BLaER1 treated with 17β-estradiol and CSF1 and Interleukin-3, amounts not matched to agents 10 nM and 100 nM (cell line): ENCODE results near the gene TRPV5.
A peak's percentile ranks its signal among the peaks of the same experiment; 100 is the strongest.

ENCODE experiments used
- H3K27ac ChIP-seq, 11 experiments: shearing (Covaris generic); formaldehyde crosslinking; 2 replicates each; pipeline ENCODE4 v1.8.1; 2022
- H3K27me3 ChIP-seq, 11 experiments: shearing (Covaris generic); formaldehyde crosslinking; 2 replicates each; pipeline ENCODE4 v1.8.1; 2022
- H3K36me3 ChIP-seq, 11 experiments: shearing (Covaris generic); formaldehyde crosslinking; 2 replicates each; pipeline ENCODE4 v1.8.1; 2022
- H3K4me1 ChIP-seq, 10 experiments: shearing (Covaris generic); formaldehyde crosslinking; 2 replicates each; pipeline ENCODE4 v1.8.1; 2022
- H3K4me2 ChIP-seq, 11 experiments: shearing (Covaris generic); formaldehyde crosslinking; 2 replicates each; pipeline ENCODE4 v1.8.1; 2022
- H3K4me3 ChIP-seq, 10 experiments: shearing (Covaris generic); formaldehyde crosslinking; 2 replicates each; pipeline ENCODE4 v1.8.1; 2022
- H3K9ac ChIP-seq, 11 experiments: shearing (Covaris generic); formaldehyde crosslinking; 2 replicates each; pipeline ENCODE4 v1.8.1; 2022
- H3K9me3 ChIP-seq, 11 experiments: shearing (Covaris generic); formaldehyde crosslinking; replicated peaks in 1 of 11; 2 replicates each; pipeline ENCODE4 v1.8.1; 2022
- H4K20me1 ChIP-seq, 11 experiments: shearing (Covaris generic); formaldehyde crosslinking; 2 replicates each; pipeline ENCODE4 v1.8.1; 2022
- Cebpa-rat ChIP-seq, 11 experiments: shearing (Covaris generic); IDR thresholded peaks; 2 replicates each; pipeline ENCODE4 v1.8.1; 2022

The TRPV5 gene

GRCh38 chr7:142934056-142934455 lies 510 bp upstream of the TRPV5 start:
- Histone ChIP-seq H3K4me1 (peaks cover 11 to 29% (median 23%) of the 10 kb centered on the region in 10 experiments), H4K20me1 (no peaks in the 10 kb centered on the region), H3K4me2 (peak overlapping the region; percentile 30 to 80 (median 67); a peak in 19 of 22 replicates), H3K9ac (peak overlapping the region in 1 of 11 experiments; percentile 21; a peak in 1 of 22 replicates), H3K27me3 (no peaks in the 10 kb centered on the region), H3K27ac (0 out of 22 replicates have a peak overlapping the region, but pooled peaks of 1 of the 11 experiments have one; percentile 12), H3K9me3 (peaks cover 0 to 21% (median 10%) of the 10 kb centered on the region in 11 experiments; a peak in 17 of 22 replicates), H3K36me3 (no peaks in the 10 kb centered on the region; a peak in 1 of 22 replicates), H3K4me3 (no peak overlapping the region)
- TF ChIP-seq Cebpa-rat (IDR thresholded peaks at IDR 0.05): no peak

- no peak overlapping the region for H3K9ac ChIP-seq
- peaks cover 0 to 2% (median 0%) of the 10 kb centered on the region in 11 experiments; a peak in 1 of 22 replicates for H3K36me3 ChIP-seq
- peak overlapping the region; percentile 10 to 80 (median 67); a peak in 20 of 22 replicates for H3K4me2 ChIP-seq
- no peaks in the 10 kb centered on the region for H3K27me3 ChIP-seq
- no peak for TF ChIP-seq Cebpa-rat (IDR thresholded peaks at IDR 0.05)
- H3K4me1 ChIP-seq: peaks cover 21 to 34% (median 31%) of the 10 kb centered on the region in 10 experiments
- no peak overlapping the region; a peak in 1 of 22 replicates for H3K27ac ChIP-seq
- no peaks in the 10 kb centered on the region for H4K20me1 ChIP-seq
- no peak overlapping the region for H3K4me3 ChIP-seq
- H3K9me3 ChIP-seq: peaks cover 8 to 31% (median 20%) of the 10 kb centered on the region in 11 experiments
These were observed 462 bp downstream of the TRPV5 start for GRCh38 chr7:142933092-142933475.

- Histone ChIP-seq H3K4me2 (peak overlapping the region; percentile 10 to 80 (median 67); a peak in 21 of 22 replicates), H4K20me1 (no peaks in the 10 kb centered on the region), H3K27ac (no peak overlapping the region), H3K36me3 (peaks cover 0 to 6% (median 0%) of the 10 kb centered on the region in 11 experiments; a peak in 1 of 22 replicates), H3K9ac (no peak overlapping the region), H3K4me3 (no peak overlapping the region), H3K4me1 (peaks cover 26 to 39% (median 36%) of the 10 kb centered on the region in 10 experiments), H3K27me3 (no peaks in the 10 kb centered on the region), H3K9me3 (peaks cover 13 to 36% (median 25%) of the 10 kb centered on the region in 11 experiments)
- TF ChIP-seq Cebpa-rat (IDR thresholded peaks at IDR 0.05): no peak
These were observed 1.0 kb downstream of the TRPV5 start for GRCh38 chr7:142932386-142933091.

- no peak for TF ChIP-seq Cebpa-rat (IDR thresholded peaks at IDR 0.05)
- Histone ChIP-seq H3K4me2 (no peak overlapping the region), H3K27ac (no peak overlapping the region), H4K20me1 (no peaks in the 10 kb centered on the region), H3K27me3 (no peaks in the 10 kb centered on the region), H3K36me3 (peaks cover 0 to 6% (median 0%) of the 10 kb centered on the region in 11 experiments; a peak in 1 of 22 replicates), H3K9me3 (peaks cover 13 to 48% (median 30%) of the 10 kb centered on the region in 11 experiments), H3K9ac (no peak overlapping the region), H3K4me1 (peaks cover 45 to 62% (median 58%) of the 10 kb centered on the region in 10 experiments), H3K4me3 (no peak overlapping the region)
These were observed 3.3 kb downstream of the TRPV5 start for GRCh38 chr7:142930126-142930730.

GRCh38 chr7:142927949-142928348 lies 5.6 kb downstream of the TRPV5 start:
- peaks cover 13 to 48% (median 30%) of the 10 kb centered on the region in 11 experiments for H3K9me3 ChIP-seq
- H3K4me2 ChIP-seq: peak overlapping the region; percentile 44 to 83 (median 63); a peak in 21 of 22 replicates
- H3K27me3 ChIP-seq: no peaks in the 10 kb centered on the region
- peak overlapping the region in 9 of 10 experiments; percentile 13 to 51 (median 27); a peak in 13 of 20 replicates for H3K4me3 ChIP-seq
- peaks cover 0 to 6% (median 0%) of the 10 kb centered on the region in 11 experiments; a peak in 1 of 22 replicates for H3K36me3 ChIP-seq
- H4K20me1 ChIP-seq: no peaks in the 10 kb centered on the region
- no peak for TF ChIP-seq Cebpa-rat (IDR thresholded peaks at IDR 0.05)
- peaks cover 35 to 56% (median 50%) of the 10 kb centered on the region in 10 experiments for H3K4me1 ChIP-seq
- peak overlapping the region in 10 of 11 experiments; percentile 27 to 66 (median 63); a peak in 16 of 22 replicates for H3K9ac ChIP-seq
- peak overlapping the region; percentile 53 to 88 (median 85) for H3K27ac ChIP-seq

GRCh38 chr7:142927085-142927745 lies 6.3 kb downstream of the TRPV5 start:
- peak overlapping the region; percentile 44 to 83 (median 63) for H3K4me2 ChIP-seq
- H3K27ac ChIP-seq: peak overlapping the region; percentile 53 to 88 (median 85)
- H3K4me1 ChIP-seq: peaks cover 35 to 50% (median 43%) of the 10 kb centered on the region in 10 experiments

GRCh38 chr7:142925413-142925812 lies 8.1 kb downstream of the TRPV5 start:
- Histone ChIP-seq H3K9me3 (peaks cover 13 to 40% (median 28%) of the 10 kb centered on the region in 11 experiments), H3K4me3 (no peak overlapping the region), H3K27me3 (no peaks in the 10 kb centered on the region), H3K4me2 (peak overlapping the region in 10 of 11 experiments; percentile 44 to 83 (median 62); a peak in 16 of 22 replicates), H3K4me1 (peaks cover 35 to 48% (median 42%) of the 10 kb centered on the region in 10 experiments), H4K20me1 (no peaks in the 10 kb centered on the region), H3K36me3 (peaks cover 0 to 6% (median 0%) of the 10 kb centered on the region in 11 experiments; a peak in 1 of 22 replicates), H3K27ac (peak overlapping the region in 6 of 11 experiments; percentile 81 to 88 (median 86); a peak in 9 of 22 replicates), H3K9ac (no peak overlapping the region)
- no peak for TF ChIP-seq Cebpa-rat (IDR thresholded peaks at IDR 0.05)

More at GRCh38 chr7:142927085-142927745, 6.3 kb downstream of the TRPV5 start:
- Histone ChIP-seq H3K9ac (peak overlapping the region in 10 of 11 experiments; percentile 27 to 66 (median 63); a peak in 16 of 22 replicates), H3K4me3 (peak overlapping the region in 9 of 10 experiments; percentile 13 to 51 (median 27); a peak in 13 of 20 replicates), H3K36me3 (peaks cover 0 to 6% (median 0%) of the 10 kb centered on the region in 11 experiments; a peak in 1 of 22 replicates), H3K27me3 (no peaks in the 10 kb centered on the region), H3K9me3 (peaks cover 13 to 48% (median 30%) of the 10 kb centered on the region in 11 experiments), H4K20me1 (no peaks in the 10 kb centered on the region)
- TF ChIP-seq Cebpa-rat (IDR thresholded peaks at IDR 0.05): peak in 10 of 11 experiments; percentile 54 to 93 (median 78); a peak in 16 of 22 replicates

GRCh38 chr7:142923391-142923790 lies 10.2 kb downstream of the TRPV5 start:
- H3K4me2 ChIP-seq: no peak overlapping the region
- peaks cover 0 to 6% (median 0%) of the 10 kb centered on the region in 11 experiments; a peak in 1 of 22 replicates for H3K36me3 ChIP-seq
- H3K4me3 ChIP-seq: no peak overlapping the region
- no peak overlapping the region for H3K9ac ChIP-seq
- H3K27ac ChIP-seq: no peak overlapping the region
- H3K27me3 ChIP-seq: no peaks in the 10 kb centered on the region
- peaks cover 27 to 46% (median 39%) of the 10 kb centered on the region in 10 experiments for H3K4me1 ChIP-seq
- H3K9me3 ChIP-seq: peaks cover 8 to 21% (median 11%) of the 10 kb centered on the region in 11 experiments
- no peaks in the 10 kb centered on the region for H4K20me1 ChIP-seq
- no peak for TF ChIP-seq Cebpa-rat (IDR thresholded peaks at IDR 0.05)
